Non-pigmented ciliary epithelial cell (primary cell): ENCODE data around the gene GRAMD1C.
"Not testable (repeated sequence)": the region's sequence is repeated elsewhere in the genome, so short reads cannot be mapped to it uniquely, and the experiment has no call there.

Experiments
- DNase-seq: peaks from one replicate; pipeline ENCODE4 v3.0.0-alpha.2; 2010; ENCODE audit warnings: low read depth

The GRAMD1C gene

DNA sequence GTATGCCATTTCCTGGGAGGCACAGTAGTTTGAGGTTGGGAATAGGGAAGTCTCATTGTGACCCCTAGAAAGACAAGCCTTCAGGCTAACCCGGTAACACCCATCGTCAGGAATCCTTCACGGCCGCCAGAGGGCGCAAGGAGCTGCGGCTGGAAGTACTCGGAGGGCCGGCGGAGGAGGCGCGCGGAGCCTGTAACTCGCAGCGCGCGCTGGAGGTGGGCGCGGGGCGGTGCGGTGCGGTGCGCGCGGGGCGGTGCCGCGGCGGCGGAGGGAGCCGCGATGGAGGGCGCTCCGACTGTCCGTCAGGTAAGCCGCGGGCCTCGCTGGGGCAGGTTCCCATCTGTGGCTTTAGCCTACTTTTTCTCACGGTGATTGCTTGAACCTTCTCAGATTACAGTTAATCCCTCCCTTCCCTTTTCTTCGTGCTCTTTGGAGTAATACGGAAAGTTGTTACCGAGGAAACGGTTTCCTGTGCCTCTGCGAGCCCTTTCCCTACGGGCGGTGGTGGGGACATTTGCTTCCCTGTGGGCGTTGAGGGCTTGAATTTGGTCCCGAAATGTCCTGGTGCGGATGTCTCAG, at the start of gene GRAMD1C:
TSS of gene GRAMD1C (plus strand) at position 158 of the 579 bp plus-strand sequence. CDS start at position 280, 122 bp downstream.
- no peak for DNase-seq

DNA sequence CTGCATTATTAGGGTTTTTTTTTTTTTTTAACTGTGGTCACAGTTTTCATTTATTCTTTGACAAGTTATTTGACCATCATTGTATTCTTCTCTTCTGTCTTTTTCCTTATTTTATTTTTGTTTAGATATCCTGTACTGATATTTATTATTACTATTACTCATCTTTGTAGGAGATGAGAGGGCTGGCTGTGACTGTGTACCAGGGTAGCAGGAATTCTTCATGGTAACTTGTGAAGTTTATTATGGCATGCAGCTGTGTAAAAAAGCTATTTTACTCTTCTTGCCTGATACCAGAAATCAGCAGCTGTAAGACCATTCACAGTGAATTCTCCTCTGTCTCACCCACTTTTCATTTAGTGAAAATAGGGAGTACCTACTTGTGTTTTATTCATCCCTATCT, 47.2 kb upstream of the GRAMD1C start:
- DNase-seq = no peak

- DNase-seq = no peak
These were observed 44.1 kb upstream of the GRAMD1C start for GRCh38 chr3:113794526-113794925.

GRCh38 chr3:113795693-113796092, 42.9 kb upstream of the GRAMD1C start:
- no peak for DNase-seq

DNA sequence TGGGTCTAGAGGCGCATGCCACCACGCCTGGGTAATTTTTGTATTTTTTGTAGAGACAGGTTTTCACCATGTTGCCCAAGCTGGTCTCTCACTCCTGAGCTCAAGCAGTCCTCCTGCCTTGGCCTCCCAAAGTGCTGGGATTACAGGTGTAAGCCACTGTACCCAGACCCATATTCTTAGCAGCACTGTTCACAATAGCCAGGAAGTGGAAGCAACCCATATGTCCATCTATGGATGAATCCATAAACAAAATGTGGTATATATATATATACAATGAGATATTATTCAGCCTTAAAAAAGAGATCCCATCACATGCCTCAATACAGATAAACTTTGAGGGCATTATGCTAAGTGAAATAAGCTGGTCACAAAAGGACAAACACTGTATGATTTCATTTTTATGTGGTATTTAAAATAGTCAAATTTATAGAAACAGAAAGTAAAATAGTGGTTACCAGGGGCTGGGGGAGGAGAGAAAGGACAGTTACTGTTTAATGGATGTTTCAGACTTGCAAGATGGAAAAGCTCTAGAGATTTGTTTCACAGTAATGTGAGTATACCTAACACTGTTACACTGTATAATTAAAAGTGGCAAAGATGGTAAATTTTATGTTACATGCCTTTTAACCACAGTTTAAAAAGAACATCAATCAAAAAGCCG, 35.7 kb upstream of the GRAMD1C start:
- no peak for DNase-seq

DNA sequence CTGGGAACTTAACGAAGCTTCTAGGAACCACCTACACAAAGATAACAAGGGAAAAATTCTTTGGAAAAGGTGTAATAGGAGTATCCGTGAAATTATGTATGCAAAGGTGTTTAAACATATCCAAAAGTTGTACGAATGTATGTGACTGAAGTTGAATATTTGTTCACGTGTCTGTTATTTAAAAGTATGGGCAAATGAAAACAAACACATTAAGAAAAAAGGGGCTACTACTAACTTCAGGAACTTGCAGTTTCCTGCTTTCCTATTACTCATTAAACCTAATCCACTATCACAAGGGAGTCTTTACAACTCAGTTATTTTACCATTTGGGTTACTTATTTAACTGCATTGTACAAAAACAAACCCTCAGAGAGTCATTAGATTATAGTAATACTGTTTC, 33.9 kb upstream of the GRAMD1C start:
- no peak for DNase-seq

DNA sequence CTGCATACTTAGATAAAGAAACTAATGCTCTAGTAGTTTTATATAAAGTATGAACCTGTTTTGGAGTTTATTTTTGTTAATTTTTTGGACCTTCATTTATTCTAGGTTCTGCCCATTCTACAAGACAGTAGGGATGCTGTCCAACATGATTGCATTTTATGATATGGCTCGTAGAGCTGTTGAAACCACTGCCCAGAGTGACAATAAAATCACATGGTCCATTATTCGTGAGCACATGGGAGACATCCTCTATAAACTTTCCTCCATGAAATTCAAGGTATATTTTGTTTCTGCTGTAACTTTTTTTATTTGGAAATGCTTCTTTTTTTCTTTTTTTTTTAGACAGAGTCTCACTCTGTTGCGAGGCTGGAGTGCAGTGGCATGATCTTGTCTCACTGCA, 33.3 kb upstream of the GRAMD1C start:
- no peak for DNase-seq

DNA sequence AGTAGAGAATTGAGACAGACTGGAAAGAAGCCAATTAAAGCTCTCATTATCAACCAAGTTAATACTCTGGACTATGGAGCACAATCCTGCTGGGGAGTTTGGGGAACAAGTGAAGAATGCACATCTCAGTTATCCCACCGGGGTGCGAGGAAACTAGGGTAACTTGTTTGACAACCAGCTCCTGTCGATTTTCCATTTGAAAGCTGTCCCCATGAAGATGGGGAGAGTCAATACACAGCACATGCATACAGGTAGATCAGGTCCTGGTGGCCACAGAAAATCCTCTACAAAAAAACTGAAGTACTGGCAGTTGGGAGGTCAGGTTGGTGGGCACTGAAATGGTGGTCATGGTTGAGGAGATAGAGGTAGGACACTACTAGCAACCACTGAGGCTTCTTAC, 25.7 kb upstream of the GRAMD1C start:
- DNase-seq = no peak

DNA sequence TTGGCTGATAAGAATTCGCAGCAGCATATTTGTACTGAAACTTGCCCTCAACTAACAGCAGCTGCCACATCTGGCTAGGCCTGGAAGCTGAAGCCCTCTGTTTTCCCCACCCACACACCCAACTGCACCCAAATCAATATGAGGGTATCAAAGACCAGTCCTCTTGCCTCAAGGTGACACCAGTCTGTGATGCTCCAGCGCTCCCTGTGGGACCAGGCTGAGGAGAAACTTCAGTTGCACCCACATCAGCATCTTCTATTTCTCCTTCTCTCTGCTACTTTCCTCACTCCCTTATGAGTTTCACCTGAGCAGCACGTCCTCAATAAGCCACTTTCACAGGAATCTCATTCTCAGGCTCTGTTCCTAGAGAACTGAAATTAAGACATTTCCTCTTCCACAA, 18.7 kb upstream of the GRAMD1C start:
- no peak for DNase-seq

GRCh38 chr3:113825090-113825489, 13.5 kb upstream of the GRAMD1C start:
- DNase-seq = no peak

- no peak for DNase-seq
These were observed 10.0 kb upstream of the GRAMD1C start for GRCh38 chr3:113828600-113828999.

DNA sequence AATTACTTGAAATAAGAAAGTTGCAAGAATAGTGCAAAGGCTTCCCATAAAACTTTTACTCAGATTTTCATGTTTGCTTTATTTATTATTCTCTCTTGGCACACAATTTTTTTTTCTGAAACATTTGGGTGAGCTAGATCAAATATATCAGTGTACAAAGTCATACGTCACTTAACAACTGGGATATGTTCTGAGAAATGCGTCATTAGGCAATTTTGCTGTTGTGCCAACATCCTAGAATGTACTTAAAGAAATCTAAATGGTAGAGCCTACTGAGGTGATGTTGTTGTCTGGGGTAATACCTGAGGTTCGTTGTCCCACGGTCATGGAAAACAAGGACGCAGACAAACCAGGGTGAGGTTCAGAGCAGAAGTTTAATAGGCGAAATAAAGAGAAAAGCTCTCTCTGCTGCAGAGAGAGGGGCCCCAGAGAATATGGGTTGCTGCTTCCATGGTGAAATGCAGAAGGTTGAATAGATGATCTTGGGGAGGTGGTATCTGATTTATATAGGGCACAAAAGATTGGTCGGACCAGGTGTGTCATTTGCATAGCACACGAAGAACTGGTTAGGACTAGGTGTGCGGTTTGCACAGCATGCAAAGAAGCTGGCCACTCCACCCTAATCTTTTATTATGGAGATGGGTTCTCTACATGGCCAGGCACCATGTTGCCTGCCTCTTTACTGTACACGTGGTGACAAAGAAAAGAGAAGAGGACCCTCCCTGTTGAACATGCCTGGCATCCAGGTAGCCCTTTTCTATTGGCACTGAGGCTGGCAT, 8.8 kb upstream of the GRAMD1C start:
- DNase-seq = no peak

- DNase-seq = no peak
These were observed 7.6 kb upstream of the GRAMD1C start for GRCh38 chr3:113831103-113831355.

DNA sequence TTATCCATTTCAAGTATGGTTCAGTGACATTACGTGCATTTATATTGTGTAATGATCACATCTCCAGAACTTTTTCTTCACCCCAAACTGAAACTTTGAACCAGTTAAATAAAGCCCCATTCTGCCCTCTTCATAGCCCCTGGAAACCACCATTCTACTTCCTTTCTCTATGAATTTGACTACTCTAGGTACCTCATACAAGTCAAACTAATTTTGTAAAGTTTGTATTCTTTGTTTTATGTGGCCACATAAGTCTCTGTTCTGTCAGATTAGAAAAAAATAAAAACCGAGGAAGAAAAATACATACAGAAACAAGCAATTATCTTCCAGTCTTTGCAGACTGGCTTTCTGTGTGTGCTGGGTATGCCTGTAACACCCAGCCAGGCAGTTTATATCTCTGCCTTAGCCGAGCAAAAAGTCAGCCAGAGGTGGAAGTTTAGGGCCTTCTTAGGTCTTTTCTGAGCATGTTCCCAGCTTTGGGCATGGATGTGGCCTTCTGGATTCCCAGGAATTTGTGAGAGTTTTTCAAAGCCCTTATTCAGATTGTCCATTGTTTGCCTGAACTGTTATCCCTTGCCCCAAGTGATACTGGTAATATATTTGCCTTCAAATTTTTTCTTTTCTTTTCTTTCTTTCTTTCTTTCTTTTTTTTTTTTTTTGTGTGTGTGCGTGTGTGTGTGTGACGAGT, 6.0 kb upstream of the GRAMD1C start:
- no peak for DNase-seq

DNA sequence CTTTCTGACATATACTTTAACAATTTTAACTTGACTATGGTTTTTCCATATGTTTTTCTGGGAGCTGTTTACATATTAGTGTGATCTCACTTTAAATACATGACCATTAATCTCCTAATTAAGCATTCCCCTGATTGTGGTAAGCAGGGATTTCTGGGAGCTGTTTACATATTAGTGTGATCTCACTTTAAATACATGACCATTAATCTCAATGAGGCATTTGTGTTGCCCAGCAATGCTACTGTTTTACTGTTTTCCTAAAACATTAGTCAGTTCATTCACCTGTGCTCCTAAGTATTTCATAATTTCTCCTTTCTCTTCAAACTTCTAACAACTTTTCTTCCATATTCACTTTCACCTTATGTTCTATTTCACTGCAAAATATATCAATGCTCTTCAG, 3.6 kb upstream of the GRAMD1C start:
- no peak for DNase-seq

GRCh38 chr3:113839551-113839950, 963 bp downstream of the GRAMD1C start:
- no peak for DNase-seq

DNA sequence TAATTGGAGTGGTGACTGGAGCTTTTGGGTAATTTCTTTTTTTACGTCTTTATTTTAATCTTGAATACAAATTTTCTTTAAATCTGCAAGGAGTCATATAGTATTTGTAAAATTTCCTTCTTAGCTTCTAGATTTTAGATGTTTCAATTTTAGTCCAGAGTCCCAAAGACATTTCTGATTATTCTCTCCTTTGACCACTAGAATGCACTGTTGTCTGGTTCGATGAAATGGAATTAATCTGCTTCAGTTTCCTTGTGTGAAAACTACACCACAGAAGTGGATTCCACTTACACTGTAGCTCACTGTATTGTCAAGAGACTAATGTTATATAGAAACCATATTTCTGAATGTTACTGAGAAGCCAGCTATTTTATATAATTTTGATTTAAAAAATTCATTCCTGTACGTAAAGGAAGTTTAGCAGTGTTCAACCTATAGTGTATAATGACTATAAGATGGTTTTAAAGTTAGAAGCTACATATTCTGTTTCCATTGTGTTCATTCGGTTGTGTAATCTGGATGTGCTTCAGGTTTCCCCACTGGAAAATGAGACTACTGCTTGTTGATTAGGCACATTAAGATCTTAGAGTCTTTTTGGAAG, 6.1 kb downstream of the GRAMD1C start:
- DNase-seq = no peak

- DNase-seq = no peak
These were observed 8.7 kb downstream of the GRAMD1C start for GRCh38 chr3:113847247-113847646.

- no peak for DNase-seq
These were observed 9.3 kb downstream of the GRAMD1C start for GRCh38 chr3:113847664-113848461.

- DNase-seq = not testable (repeated sequence)
These were observed 10.5 kb downstream of the GRAMD1C start for GRCh38 chr3:113849071-113849470.

DNA sequence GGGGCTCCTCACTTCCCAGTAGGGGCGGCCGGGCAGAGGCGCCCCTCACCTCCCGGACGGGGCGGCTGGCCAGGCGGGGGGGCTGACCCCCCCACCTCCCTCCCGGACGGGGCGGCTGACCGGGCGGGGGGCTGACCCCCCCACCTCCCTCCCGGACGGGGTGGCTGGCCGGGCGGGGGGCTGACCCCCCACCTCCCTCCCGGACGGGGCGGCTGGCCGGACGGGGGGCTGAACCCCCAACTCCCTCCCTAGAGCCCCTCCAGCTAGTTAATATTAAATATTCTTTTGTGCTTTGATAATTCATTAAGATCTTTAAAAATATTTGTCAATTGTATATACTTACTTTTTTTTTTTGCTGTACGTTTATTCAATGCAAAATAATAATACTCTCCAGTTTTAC, 11.3 kb downstream of the GRAMD1C start:
- not testable (repeated sequence) for DNase-seq

DNA sequence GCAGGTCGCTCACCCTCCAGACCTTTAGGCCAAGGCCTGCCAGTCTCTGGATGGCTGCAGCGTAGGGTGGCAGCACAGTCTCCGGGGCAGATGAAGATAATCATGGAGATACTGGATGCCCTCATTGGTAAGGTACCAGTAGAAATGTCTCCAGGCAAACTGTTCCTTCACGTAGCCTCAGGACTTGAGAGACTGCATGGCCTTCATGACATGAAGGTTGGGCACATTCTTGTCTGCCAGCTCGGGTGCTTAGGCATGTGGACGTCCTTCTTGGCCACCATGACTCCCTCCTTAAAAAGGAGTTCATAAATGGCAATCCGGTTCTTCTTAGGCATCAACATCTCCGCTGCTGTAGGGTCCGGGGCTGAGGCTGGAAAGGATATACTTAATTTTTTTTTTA, 11.8 kb downstream of the GRAMD1C start:
- DNase-seq = not testable (repeated sequence)
